T47D (cell line): ENCODE measurements around the gene ATP1B4.

Experiments
- DNase-seq, 2 experiments: peaks; one replicate each; pipeline versions ENCODE4 v3.0.0 to v3.0.0-alpha.2; 2011 to 2012; ENCODE audit warnings: low read depth in 1 of 2, low spot score in 1 of 2
- JUND ChIP-seq: IDR thresholded peaks from 2 replicates; pipeline ENCODE4 v1.6.1; 2012; ENCODE audit warnings: low read depth
- in situ Hi-C: cut with HindIII; loops from 2 replicates; pipeline ENCODE4 v1.10.0; 2016; ENCODE audit warnings: low sequenced_read_pairs, low pct_unique_long_range_greater_than_20kb

The ATP1B4 gene

GRCh38 chrX:120379937-120380681 is 18.2 kb downstream of the ATP1B4 start:
- no peak for TF ChIP-seq JUND
- in situ Hi-C loops: no loop called here
- no peak for DNase-seq

GRCh38 chrX:120380699-120381098 is 18.8 kb downstream of the ATP1B4 start:
- in situ Hi-C loops: no loop called here
- no peak for DNase-seq
- TF ChIP-seq JUND: no peak

- DNase-seq: peak in 1 of 2 experiments; percentile 2
- TF ChIP-seq JUND: no peak
- in situ Hi-C loops: no loop called here
Observed at GRCh38 chrX:120401301-120401700, 39.4 kb downstream of the ATP1B4 start.

GRCh38 chrX:120402369-120402768 is 40.5 kb downstream of the ATP1B4 start:
- in situ Hi-C loops: no loop called here
- TF ChIP-seq JUND: no peak
- no peak for DNase-seq

GRCh38 chrX:120406638-120407037 is 44.7 kb downstream of the ATP1B4 start:
- in situ Hi-C loops: no loop called here
- no peak for DNase-seq
- TF ChIP-seq JUND: no peak

GRCh38 chrX:120408168-120408567 is 46.3 kb downstream of the ATP1B4 start:
- no peak for DNase-seq
- no peak for TF ChIP-seq JUND
- in situ Hi-C loops: no loop called here

GRCh38 chrX:120419463-120419862 is 57.6 kb downstream of the ATP1B4 start:
- in situ Hi-C loops: no loop called here
- TF ChIP-seq JUND: no peak
- no peak for DNase-seq

GRCh38 chrX:120426599-120426998 is 64.7 kb downstream of the ATP1B4 start:
- in situ Hi-C loops: no loop called here
- no peak for DNase-seq
- no peak for TF ChIP-seq JUND

GRCh38 chrX:120428309-120428708 is 66.4 kb downstream of the ATP1B4 start:
- no peak for DNase-seq
- no peak for TF ChIP-seq JUND
- in situ Hi-C loops: no loop called here

GRCh38 chrX:120429776-120430540 is 68.1 kb downstream of the ATP1B4 start:
- no peak for TF ChIP-seq JUND
- no peak for DNase-seq
- in situ Hi-C loops: no loop called here
